H9 (cell line): Measurements from ENCODE around the gene AGO1. TPM values are rescaled to one million over a fixed set of nuclear protein-coding genes. Genes with fewer than 3 reads are reported as not detected.

Source experiments
- DNase-seq: peaks from one replicate; pipeline ENCODE4 v3.0.0-alpha.2; 2017
- H2AFZ ChIP-seq: one replicate; pipeline ENCODE4 v1.6.1; 2013; ENCODE audit warnings: mild to moderate bottlenecking, low read length, control low read depth, moderate library complexity
- H2AK5ac ChIP-seq: 2 replicates; pipeline ENCODE4 v1.6.1; 2013; ENCODE audit warnings: low read length, control low read depth, mixed read lengths; ENCODE audit not compliant: insufficient read length
- H2BK120ac ChIP-seq: one replicate; pipeline ENCODE4 v1.6.1; 2013; ENCODE audit warnings: low read depth, mild to moderate bottlenecking, low read length, control low read depth, inconsistent platforms; ENCODE audit not compliant: poor library complexity, severe bottlenecking
- H2BK12ac ChIP-seq: 2 replicates; pipeline ENCODE4 v1.6.1; 2013; ENCODE audit warnings: low read length, control low read depth, mixed read lengths, low read depth; ENCODE audit not compliant: insufficient read length
- H2BK15ac ChIP-seq: 2 replicates; pipeline ENCODE4 v1.6.1; 2013; ENCODE audit warnings: low read depth, low read length, control low read depth
- H2BK20ac ChIP-seq: one replicate; pipeline ENCODE4 v1.6.1; 2013; ENCODE audit warnings: low read depth, mild to moderate bottlenecking, low read length, control low read depth, inconsistent platforms; ENCODE audit not compliant: poor library complexity, severe bottlenecking
- H2BK5ac ChIP-seq: 2 replicates; pipeline ENCODE4 v1.6.1; 2013; ENCODE audit warnings: low read length, control low read depth, mixed read lengths; ENCODE audit not compliant: insufficient read length
- H3K14ac ChIP-seq: 2 replicates; pipeline ENCODE4 v1.6.1; 2013; ENCODE audit warnings: low read length, control low read depth; ENCODE audit not compliant: insufficient read depth
- H3K18ac ChIP-seq: 2 replicates; pipeline ENCODE4 v1.6.1; 2013; ENCODE audit warnings: low read depth, mild to moderate bottlenecking, mixed read lengths, low read length, control low read depth; ENCODE audit not compliant: insufficient read length
- H3K23ac ChIP-seq: 2 replicates; pipeline ENCODE4 v1.6.1; 2013; ENCODE audit warnings: low read length, control low read depth, mixed read lengths, low read depth; ENCODE audit not compliant: insufficient read length
- H3K23me2 ChIP-seq: 2 replicates; pipeline ENCODE4 v1.6.1; 2013; ENCODE audit warnings: low read depth, mild to moderate bottlenecking, mixed read lengths, low read length, control low read depth; ENCODE audit not compliant: insufficient read length, poor library complexity, severe bottlenecking
- H3K27ac ChIP-seq: 2 replicates; pipeline ENCODE4 v1.5.1; 2013; ENCODE audit warnings: low read length, control low read depth, mixed read lengths, low read depth; ENCODE audit not compliant: insufficient read length
- H3K27me3 ChIP-seq: 2 replicates; pipeline ENCODE4 v1.6.1; 2013; ENCODE audit warnings: low read length, control low read depth, inconsistent platforms; ENCODE audit not compliant: insufficient read depth
- H3K4ac ChIP-seq: 2 replicates; pipeline ENCODE4 v1.6.1; 2013; ENCODE audit warnings: low read depth, mild to moderate bottlenecking, control low read depth, inconsistent platforms, low read length, moderate library complexity
- H3K4me1 ChIP-seq: 2 replicates; pipeline ENCODE4 v1.6.1; 2013; ENCODE audit warnings: low read length, control low read depth, inconsistent platforms; ENCODE audit not compliant: insufficient read depth
- H3K4me2 ChIP-seq: 2 replicates; pipeline ENCODE4 v1.6.1; 2013; ENCODE audit warnings: low read length, control low read depth, mixed read lengths; ENCODE audit not compliant: insufficient read length, insufficient read depth
- H3K56ac ChIP-seq: 2 replicates; pipeline ENCODE4 v1.6.1; 2013; ENCODE audit warnings: low read depth, mild to moderate bottlenecking, mixed read lengths, low read length, control low read depth; ENCODE audit not compliant: insufficient read length
- H3K79me1 ChIP-seq: 2 replicates; pipeline ENCODE4 v1.6.1; 2013; ENCODE audit warnings: low read depth, mild to moderate bottlenecking, moderate library complexity, low read length, control low read depth, inconsistent platforms; ENCODE audit not compliant: insufficient read depth, poor library complexity, severe bottlenecking
- H3K79me2 ChIP-seq: 2 replicates; pipeline ENCODE4 v1.6.1; 2013; ENCODE audit warnings: low read length, control low read depth, inconsistent platforms; ENCODE audit not compliant: insufficient read depth
- H3K9ac ChIP-seq: 2 replicates; pipeline ENCODE4 v1.6.1; 2013; ENCODE audit warnings: low read length, control low read depth, mixed read lengths; ENCODE audit not compliant: insufficient read length; ENCODE audit errors: extremely low read depth
- H3K9me3 ChIP-seq: one replicate; pipeline ENCODE4 v1.6.1; 2013; ENCODE audit warnings: low read depth, low read length, inconsistent platforms; ENCODE audit not compliant: control insufficient read depth
- H3T11ph ChIP-seq: one replicate; pipeline ENCODE4 v1.6.1; 2013; ENCODE audit warnings: mild to moderate bottlenecking, low read length, control low read depth, inconsistent platforms
- H4K20me1 ChIP-seq: one replicate; pipeline ENCODE4 v1.6.1; 2013; ENCODE audit not compliant: control insufficient read depth, insufficient read length, insufficient read depth
- H4K5ac ChIP-seq: 2 replicates; pipeline ENCODE4 v1.6.1; 2013; ENCODE audit warnings: low read depth, mild to moderate bottlenecking, mixed read lengths, low read length, control low read depth; ENCODE audit not compliant: insufficient read length
- H4K8ac ChIP-seq: replicated peaks from 2 replicates; pipeline ENCODE4 v1.6.1; 2013; ENCODE audit warnings: low read length, control low read depth, mixed read lengths, low read depth; ENCODE audit not compliant: insufficient read length
- H4K91ac ChIP-seq: 2 replicates; pipeline ENCODE4 v1.6.1; 2013; ENCODE audit warnings: low read depth, mild to moderate bottlenecking, moderate library complexity, mixed read lengths, low read length, control low read depth; ENCODE audit not compliant: insufficient read length
- H3K27ac Mint-ChIP-seq, 3 experiments: 2 replicates in 2 of 3; 3 replicates in 1 of 3; pipeline ENCODE4 v1.8.0; 2020 to 2021; ENCODE audit warnings: mixed read lengths in 3 of 3, mild to moderate bottlenecking in 1 of 3, moderate library complexity in 1 of 3
- H3K27me3 Mint-ChIP-seq: 2 replicates; pipeline ENCODE4 v1.8.0; 2021; ENCODE audit warnings: low read depth, mild to moderate bottlenecking, moderate library complexity, mixed read lengths
- H3K36me3 Mint-ChIP-seq, 3 experiments: 2 replicates in 2 of 3; 3 replicates in 1 of 3; pipeline ENCODE4 v1.8.0; 2020 to 2021; ENCODE audit warnings: low read depth in 3 of 3, mixed read lengths in 3 of 3; ENCODE audit not compliant: insufficient read depth in 1 of 3
- H3K4me1 Mint-ChIP-seq, 2 experiments: 2 replicates each; pipeline ENCODE4 v1.8.0; 2020; ENCODE audit warnings: mixed read lengths in 2 of 2
- H3K4me3 Mint-ChIP-seq, 2 experiments: 2 replicates in 1 of 2; 3 replicates in 1 of 2; pipeline ENCODE4 v1.8.0; 2020 to 2021; ENCODE audit warnings: mild to moderate bottlenecking in 2 of 2, mixed read lengths in 2 of 2, moderate library complexity in 1 of 2
- H3K9me3 Mint-ChIP-seq, 2 experiments: 2 replicates in 1 of 2; 3 replicates in 1 of 2; pipeline ENCODE4 v1.8.0; 2020; ENCODE audit warnings: mild to moderate bottlenecking in 2 of 2, mixed read lengths in 2 of 2, moderate library complexity in 1 of 2
- WGBS: extraction: QIAGEN DNeasy Blood & Tissue Kit; methylation state at CpG from one replicate; pipeline ENCODE4 v1.1.7; 2013; ENCODE audit warnings: missing lambda C conversion rate, low lambda C conversion rate, mixed read lengths; ENCODE audit not compliant: insufficient read length; ENCODE audit errors: extremely low coverage; 5-methylcytosine and 5-hydroxymethylcytosine counted together
- total RNA-seq: library from RNA; stranded (reverse); gene quantifications from 2 replicates; pipeline ENCODE4 v1.2.1, GENCODE V29; 2021
- TF ChIP-seq, protein P1 (sequence below): fragments of 200-600 bp; sonication (generic); conservative IDR thresholded peaks from 3 replicates; pipeline ENCODE4 v1.8.0; 2021; ENCODE audit warnings: antibody characterized with exemption, mild to moderate bottlenecking

The AGO1 gene
- total RNA-seq, 1 experiment from 2014 or later, result 74.2 TPM

DNA sequence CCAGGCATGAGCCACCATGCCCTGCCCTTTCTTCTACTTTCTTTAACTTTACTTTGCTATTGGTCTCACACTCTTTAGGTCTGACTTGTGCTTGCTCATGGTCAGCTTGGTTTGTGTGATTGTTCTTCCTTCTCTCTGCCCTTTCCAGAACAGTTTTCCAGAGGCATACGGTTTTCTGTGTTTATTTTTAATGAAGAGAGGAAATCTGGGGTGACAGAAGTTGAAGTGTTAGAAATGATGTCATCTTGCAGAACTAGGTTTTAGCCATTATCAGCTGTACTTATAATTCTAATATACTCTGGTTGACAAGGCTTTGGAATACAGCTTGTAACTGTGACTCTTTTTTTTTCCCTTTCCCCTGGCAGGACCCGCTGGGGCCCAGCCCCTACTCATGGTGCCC is 62.3 kb downstream of the AGO1 start:
- Histone ChIP-seq H3K56ac (no peak overlapping the region), H3K14ac (no peak overlapping the region), H4K20me1 (no peaks in the 10 kb centered on the region), H3K79me2 (peaks cover 6% of the 10 kb centered on the region; the same call in 1 of the 2 replicates), H2BK12ac (no peak overlapping the region), H3K27me3 (no peaks in the 10 kb centered on the region), H3K9me3 (no peaks in the 10 kb centered on the region), H3K79me1 (peaks cover 2% of the 10 kb centered on the region), H4K91ac (no peak overlapping the region), H3K4me2 (no peak overlapping the region), H4K5ac (no peak overlapping the region), H2BK15ac (no peak overlapping the region), H3K9ac (no peak overlapping the region), H3K27ac (no peak overlapping the region), H3K4ac (no peak overlapping the region), H2BK20ac (no peak overlapping the region), H2BK5ac (no peak overlapping the region), H2BK120ac (no peak overlapping the region), H3K23ac (no peak overlapping the region), H2AK5ac (no peak overlapping the region), H4K8ac (no peak overlapping the region), H3K18ac (no peak overlapping the region), H2AFZ (no peak overlapping the region), H3K23me2 (no peaks in the 10 kb centered on the region), H3K4me1 (no peaks in the 10 kb centered on the region), H3T11ph (no peak overlapping the region)
- no peak for DNase-seq
- H3K9me3 Mint-ChIP-seq, result no peaks in the 10 kb centered on the region
- H3K27ac Mint-ChIP-seq, result peak overlapping the region in 1 of 3 experiments; percentile 33; a peak in 2 of 7 replicates
- peaks cover 0 to 2% (median 0%) of the 10 kb centered on the region in 3 experiments; a peak in 2 of 7 replicates for H3K36me3 Mint-ChIP-seq
- H3K4me1 Mint-ChIP-seq, result peaks cover 0 to 6% of the 10 kb centered on the region in 2 experiments; a peak in 3 of 4 replicates
- TF ChIP-seq, protein P1, sequence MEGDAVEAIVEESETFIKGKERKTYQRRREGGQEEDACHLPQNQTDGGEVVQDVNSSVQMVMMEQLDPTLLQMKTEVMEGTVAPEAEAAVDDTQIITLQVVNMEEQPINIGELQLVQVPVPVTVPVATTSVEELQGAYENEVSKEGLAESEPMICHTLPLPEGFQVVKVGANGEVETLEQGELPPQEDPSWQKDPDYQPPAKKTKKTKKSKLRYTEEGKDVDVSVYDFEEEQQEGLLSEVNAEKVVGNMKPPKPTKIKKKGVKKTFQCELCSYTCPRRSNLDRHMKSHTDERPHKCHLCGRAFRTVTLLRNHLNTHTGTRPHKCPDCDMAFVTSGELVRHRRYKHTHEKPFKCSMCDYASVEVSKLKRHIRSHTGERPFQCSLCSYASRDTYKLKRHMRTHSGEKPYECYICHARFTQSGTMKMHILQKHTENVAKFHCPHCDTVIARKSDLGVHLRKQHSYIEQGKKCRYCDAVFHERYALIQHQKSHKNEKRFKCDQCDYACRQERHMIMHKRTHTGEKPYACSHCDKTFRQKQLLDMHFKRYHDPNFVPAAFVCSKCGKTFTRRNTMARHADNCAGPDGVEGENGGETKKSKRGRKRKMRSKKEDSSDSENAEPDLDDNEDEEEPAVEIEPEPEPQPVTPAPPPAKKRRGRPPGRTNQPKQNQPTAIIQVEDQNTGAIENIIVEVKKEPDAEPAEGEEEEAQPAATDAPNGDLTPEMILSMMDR, result no peak
- no CpG with 5 or more reads among the region's 2 CpGs for WGBS
- no peak overlapping the region for H3K4me3 Mint-ChIP-seq
- H3K27me3 Mint-ChIP-seq, result no peaks in the 10 kb centered on the region
